HCT116 (cell line): ENCODE results near the gene TPD52L2. TPM values are rescaled to one million over a fixed set of nuclear protein-coding genes. Genes with fewer than 3 reads are reported as not detected.

Source experiments
- ATAC-seq: fragments of 200-7000 bp; cut with Tn5 transposase; 2 replicates; pipeline ENCODE4 v1.9.1; 2020; ENCODE audit warnings: mild to moderate bottlenecking, moderate library complexity
- BruUV-seq: library from RNA; stranded (reverse); fragments of 400-500 nt; replicated peaks from 2 replicates; lab custom pipeline; 2021; lab: Mats Ljungman, UMichigan
- CTCF ChIA-PET: fragments of 300-600 bp; sonication (Branson Sonifier 250); formaldehyde crosslinking; loops from one replicate; lab custom pipeline; 2021; ENCODE audit warnings: antibody characterized with exemption; lab: Charles Lee
- POLR2A ChIA-PET: fragments of 300-600, 350-600 bp; sonication (Branson Sonifier 250); formaldehyde crosslinking; loops from one replicate; lab custom pipeline; 2021; ENCODE audit warnings: antibody characterized with exemption; lab: Charles Lee
- RAD21 ChIA-PET, 2 experiments: fragments of 300-600 bp; sonication (Branson Sonifier 250); formaldehyde crosslinking; loops; one replicate each; lab custom pipeline; 2023; ENCODE audit warnings: low total read pairs in 2 of 2; ENCODE audit not compliant: uncharacterized antibody in 2 of 2, unreplicated experiment in 2 of 2, low non-redundant PET in 1 of 2; lab: Charles Lee
- DNase-seq: peaks from one replicate; pipeline ENCODE4 v3.0.0-alpha.2; 2010; ENCODE audit warnings: low read depth, low spot score
- H2AFZ ChIP-seq: fragments of 200-600 bp; shearing (Covaris generic), sonication (generic); 2 replicates; pipeline ENCODE4 v1.6.1; 2017; ENCODE audit warnings: low read depth, mixed run types, mixed read lengths, antibody characterized with exemption, low read length; ENCODE audit not compliant: poor library complexity, severe bottlenecking
- H3K27ac ChIP-seq: 2 replicates; pipeline ENCODE4 v1.5.1; 2012; ENCODE audit warnings: low read depth, low read length
- H3K27me3 ChIP-seq: fragments of 200-600 bp; sonication (generic); 2 replicates; pipeline ENCODE4 v1.6.1; 2016; ENCODE audit warnings: mixed run types, low read length, mixed read lengths; ENCODE audit not compliant: insufficient read depth
- H3K36me3 ChIP-seq, 2 experiments: fragments of 200-500 bp in 1 of 2; fragments of 200-600 bp in 1 of 2; sonication (Bioruptor generic) in 1 of 2; sonication (generic) in 1 of 2; 2 replicates each; pipeline versions ENCODE4 v1.5.1 to v1.6.1; 2014 to 2016; ENCODE audit warnings: low read length in 2 of 2, inconsistent platforms in 1 of 2, mixed read lengths in 1 of 2, mixed run types in 1 of 2; ENCODE audit not compliant: insufficient read depth in 2 of 2, control insufficient read depth in 1 of 2
- H3K4me1 ChIP-seq, 2 experiments: fragments of 200-600 bp in 1 of 2; sonication (generic) in 1 of 2; 2 replicates each; pipeline versions ENCODE4 v1.5.1 to v1.6.1; 2012 to 2017; ENCODE audit warnings: low read length in 2 of 2, inconsistent platforms in 1 of 2, mild to moderate bottlenecking in 1 of 2, mixed read lengths in 1 of 2, mixed run types in 1 of 2, moderate library complexity in 1 of 2; ENCODE audit not compliant: insufficient read depth in 2 of 2, control insufficient read depth in 1 of 2
- H3K4me2 ChIP-seq: fragments of 200-600 bp; sonication (generic); 2 replicates; pipeline ENCODE4 v1.6.1; 2017; ENCODE audit warnings: mixed run types, low read length, mixed read lengths
- H3K4me3 ChIP-seq, 2 experiments: fragments of 200-600 bp in 1 of 2; sonication (generic) in 1 of 2; replicated peaks in 1 of 2; 2 replicates each; pipeline ENCODE4 v1.5.1; 2011 to 2016; ENCODE audit warnings: low read length in 2 of 2, control low read depth in 1 of 2, low read depth in 1 of 2, mild to moderate bottlenecking in 1 of 2, mixed read lengths in 1 of 2, mixed run types in 1 of 2
- H3K79me2 ChIP-seq: fragments of 200-600 bp; sonication (generic); 2 replicates; pipeline ENCODE4 v1.6.1; 2017; ENCODE audit warnings: mild to moderate bottlenecking, mixed run types, low read length, moderate library complexity, mixed read lengths; ENCODE audit not compliant: insufficient read depth
- H3K9ac ChIP-seq: fragments of 200-600 bp; sonication (generic); 2 replicates; pipeline ENCODE4 v1.6.1; 2016; ENCODE audit warnings: low read length, mixed read lengths
- H3K9me2 ChIP-seq: fragments of 200-600 bp; sonication (generic), shearing (Covaris generic); 2 replicates; pipeline ENCODE4 v1.6.1; 2017; ENCODE audit warnings: mixed run types, mild to moderate bottlenecking, moderate library complexity; ENCODE audit not compliant: insufficient read depth
- H3K9me3 ChIP-seq, 2 experiments: fragments of 200-500 bp in 1 of 2; fragments of 200-600 bp in 1 of 2; sonication (Bioruptor generic) in 1 of 2; sonication (generic) in 1 of 2; 2 replicates each; pipeline ENCODE4 v1.6.1; 2014 to 2017; ENCODE audit warnings: low read length in 2 of 2, mixed read lengths in 2 of 2, inconsistent platforms in 1 of 2, low read depth in 1 of 2, mild to moderate bottlenecking in 1 of 2, mixed run types in 1 of 2, moderate library complexity in 1 of 2; ENCODE audit not compliant: control insufficient read depth in 1 of 2, insufficient read depth in 1 of 2
- H4K20me1 ChIP-seq: fragments of 200-600 bp; sonication (generic), shearing (Covaris generic); 2 replicates; pipeline ENCODE4 v1.6.1; 2017; ENCODE audit warnings: mixed run types, mild to moderate bottlenecking, moderate library complexity; ENCODE audit not compliant: insufficient read depth
- ATF3 ChIP-seq: IDR thresholded peaks from 2 replicates; pipeline ENCODE4 v1.6.1; 2012
- CTCF ChIP-seq, 3 experiments: fragments of 200-600 bp in 1 of 3; sonication (generic) in 1 of 3; IDR thresholded peaks in 2 of 3; conservative IDR thresholded peaks in 1 of 3; 2 replicates each; pipeline ENCODE4 v1.5.1; 2012 to 2017; ENCODE audit warnings: low read depth in 2 of 3, low read length in 2 of 3, antibody characterized with exemption in 1 of 3, borderline replicate concordance in 1 of 3, control low read depth in 1 of 3, mild to moderate bottlenecking in 1 of 3, mixed read lengths in 1 of 3, mixed run types in 1 of 3, moderate library complexity in 1 of 3; ENCODE audit not compliant: insufficient read depth in 1 of 3
- ELF1 ChIP-seq: IDR thresholded peaks from 2 replicates; pipeline ENCODE4 v1.6.1; 2012; ENCODE audit warnings: low read depth, borderline replicate concordance
- EZH2 ChIP-seq: fragments of 200-600 bp; sonication (generic); IDR thresholded peaks from 2 replicates; pipeline ENCODE4 v1.6.1; 2017; ENCODE audit warnings: antibody characterized with exemption, mixed run types
- EZH2phosphoT487 ChIP-seq: fragments of 200-600 bp; IDR thresholded peaks from 2 replicates; pipeline ENCODE4 v1.6.1; 2018; ENCODE audit warnings: antibody characterized with exemption, borderline replicate concordance
- FOSL1 ChIP-seq: IDR thresholded peaks from 2 replicates; pipeline ENCODE4 v1.6.1; 2012; ENCODE audit warnings: low read depth
- POLR2A ChIP-seq: IDR thresholded peaks from 2 replicates; pipeline ENCODE4 v1.7.0; 2011; ENCODE audit warnings: borderline replicate concordance; ENCODE audit not compliant: insufficient read depth, insufficient read length; ENCODE audit errors: extremely low read depth
- SP1 ChIP-seq: IDR thresholded peaks from 2 replicates; pipeline ENCODE4 v1.6.1; 2012; ENCODE audit warnings: low read depth
- TCF7L2 ChIP-seq: IDR thresholded peaks from 2 replicates; pipeline ENCODE4 v1.7.0; 2011; ENCODE audit warnings: borderline replicate concordance, inconsistent platforms; ENCODE audit not compliant: insufficient read depth, insufficient read length; ENCODE audit errors: extremely low read depth
- YY1 ChIP-seq: IDR thresholded peaks from 2 replicates; pipeline ENCODE4 v1.6.1; 2011; ENCODE audit warnings: low read length, low read depth, moderate library complexity, mild to moderate bottlenecking; ENCODE audit not compliant: insufficient replicate concordance; ENCODE audit errors: extremely low read depth
- ZFX ChIP-seq: fragments of 450-650 bp; IDR thresholded peaks from 2 replicates; pipeline ENCODE4 v1.6.1; 2017
- ZNF274 ChIP-seq: fragments of 200-500 bp; sonication (Bioruptor generic); IDR thresholded peaks from 2 replicates; pipeline ENCODE4 v1.6.1; 2014; ENCODE audit warnings: mild to moderate bottlenecking, low read depth, low read length, inconsistent platforms
- intact Hi-C: fragments of 100-400 bp; cut with micrococcal nuclease; formaldehyde crosslinking; loops from 2 replicates; pipeline ENCODE4 v1.10.0; 2022
- total RNA-seq: library from RNA; stranded (reverse); gene quantifications from one replicate; pipeline ENCODE4 v1.2.1, GENCODE V29; 2021; ENCODE audit not compliant: unreplicated experiment
- TF ChIP-seq, protein P1 (sequence below): IDR thresholded peaks from 2 replicates; pipeline ENCODE4 v1.6.1; 2011; ENCODE audit warnings: mild to moderate bottlenecking, low read length, moderate library complexity; ENCODE audit not compliant: insufficient replicate concordance; ENCODE audit errors: extremely low read depth

Gene TPD52L2
- total RNA-seq, 1 experiment from 2014 or later: 149 TPM

DNA sequence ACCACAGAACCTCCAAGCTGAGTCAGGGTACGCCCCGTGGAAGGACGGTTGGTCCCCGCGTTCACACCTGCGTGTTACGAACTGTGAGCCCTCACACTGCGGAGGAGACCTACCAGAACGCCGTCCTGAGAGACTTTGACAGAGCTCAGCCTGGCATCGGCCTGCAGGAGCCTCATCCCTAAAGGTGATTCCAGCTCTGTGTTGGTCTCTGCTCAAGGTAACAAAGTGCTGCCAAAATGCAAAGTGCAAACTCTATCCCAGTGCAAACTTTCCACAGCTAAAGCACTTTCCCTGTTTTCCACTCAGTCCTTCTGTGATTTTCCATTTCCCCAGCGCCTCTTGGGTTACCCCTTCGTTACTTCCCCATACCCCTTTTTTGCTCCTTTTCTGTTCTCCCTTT lies 25.4 kb upstream of the TPD52L2 start:
- intact Hi-C loops: no loop called here
- no peaks in the 10 kb centered on the region for H3K9me2 ChIP-seq
- no peaks in the 10 kb centered on the region for H3K36me3 ChIP-seq
- no peak overlapping the region for H2AFZ ChIP-seq
- POLR2A ChIA-PET: no interaction called here
- no peaks in the 10 kb centered on the region for H3K27me3 ChIP-seq
- H3K79me2 ChIP-seq: no peaks in the 10 kb centered on the region
- no peak overlapping the region for H3K9ac ChIP-seq
- DNase-seq: no peak
- H3K27ac ChIP-seq: no peak overlapping the region
- RAD21 ChIA-PET: no interaction called here
- no peak for TF ChIP-seq YY1
- TF ChIP-seq ZFX: no peak
- TF ChIP-seq ATF3: no peak
- TF ChIP-seq CTCF (IDR thresholded peaks at IDR 0.05 in 2 of 3, conservative IDR thresholded peaks at IDR 0.05 in 1 of 3; ENCODE audit: borderline replicate concordance in 1 of 3, insufficient read depth in 1 of 3, low read depth in 2 of 3, low read length in 2 of 3): no peak
- TF ChIP-seq FOSL1: no peak
- no peak for TF ChIP-seq ELF1
- no peak for TF ChIP-seq ZNF274
- TF ChIP-seq POLR2A: no peak
- H4K20me1 ChIP-seq: no peaks in the 10 kb centered on the region
- no peak overlapping the region for H3K4me3 ChIP-seq
- H3K4me2 ChIP-seq: no peak overlapping the region
- CTCF ChIA-PET: no interaction called here
- H3K4me1 ChIP-seq: peaks cover 16 to 21% of the 10 kb centered on the region in 2 experiments
- BruUV-seq: no TSS peak
- H3K9me3 ChIP-seq: no peaks in the 10 kb centered on the region
- ATAC-seq: no peak

GRCh38 chr20:63840405-63840828 lies 24.7 kb upstream of the TPD52L2 start:
- POLR2A ChIA-PET: no interaction called here
- Histone ChIP-seq H3K9ac (no peak overlapping the region), H3K79me2 (no peaks in the 10 kb centered on the region), H3K36me3 (no peaks in the 10 kb centered on the region), H3K4me2 (no peak overlapping the region), H3K9me3 (no peaks in the 10 kb centered on the region), H3K27ac (no peak overlapping the region), H3K9me2 (no peaks in the 10 kb centered on the region), H3K4me1 (peaks cover 11 to 13% of the 10 kb centered on the region in 2 experiments), H3K27me3 (no peaks in the 10 kb centered on the region), H3K4me3 (no peak overlapping the region), H4K20me1 (no peaks in the 10 kb centered on the region), H2AFZ (no peak overlapping the region)
- DNase-seq: no peak
- intact Hi-C loops: no loop called here
- no TSS peak for BruUV-seq
- RAD21 ChIA-PET: no interaction called here
- CTCF ChIA-PET: no interaction called here
- no peak for ATAC-seq
- no peak for TF ChIP-seq POLR2A
- no peak for TF ChIP-seq FOSL1
- TF ChIP-seq TCF7L2: no peak
- no peak for TF ChIP-seq EZH2phosphoT487
- no peak for TF ChIP-seq EZH2
- TF ChIP-seq, protein P1, sequence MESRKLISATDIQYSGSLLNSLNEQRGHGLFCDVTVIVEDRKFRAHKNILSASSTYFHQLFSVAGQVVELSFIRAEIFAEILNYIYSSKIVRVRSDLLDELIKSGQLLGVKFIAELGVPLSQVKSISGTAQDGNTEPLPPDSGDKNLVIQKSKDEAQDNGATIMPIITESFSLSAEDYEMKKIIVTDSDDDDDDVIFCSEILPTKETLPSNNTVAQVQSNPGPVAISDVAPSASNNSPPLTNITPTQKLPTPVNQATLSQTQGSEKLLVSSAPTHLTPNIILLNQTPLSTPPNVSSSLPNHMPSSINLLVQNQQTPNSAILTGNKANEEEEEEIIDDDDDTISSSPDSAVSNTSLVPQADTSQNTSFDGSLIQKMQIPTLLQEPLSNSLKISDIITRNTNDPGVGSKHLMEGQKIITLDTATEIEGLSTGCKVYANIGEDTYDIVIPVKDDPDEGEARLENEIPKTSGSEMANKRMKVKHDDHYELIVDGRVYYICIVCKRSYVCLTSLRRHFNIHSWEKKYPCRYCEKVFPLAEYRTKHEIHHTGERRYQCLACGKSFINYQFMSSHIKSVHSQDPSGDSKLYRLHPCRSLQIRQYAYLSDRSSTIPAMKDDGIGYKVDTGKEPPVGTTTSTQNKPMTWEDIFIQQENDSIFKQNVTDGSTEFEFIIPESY: no peak
- TF ChIP-seq CTCF (IDR thresholded peaks at IDR 0.05 in 2 of 3, conservative IDR thresholded peaks at IDR 0.05 in 1 of 3; ENCODE audit: borderline replicate concordance in 1 of 3, insufficient read depth in 1 of 3, low read depth in 2 of 3, low read length in 2 of 3): no peak
- no peak for TF ChIP-seq ZFX
- TF ChIP-seq SP1: no peak
